A549 (cell line): ENCODE measurements around the gene CDC5L.
"Not testable (repeated sequence)": the region's sequence is repeated elsewhere in the genome, so short reads cannot be mapped to it uniquely, and the experiment has no call there.

Experiments used
- SMC3 ChIP-seq: fragments of >200 bp; sonication (Bioruptor Twin); formaldehyde crosslinking; IDR thresholded peaks from 3 replicates; pipeline ENCODE4 v1.6.1; 2018; ENCODE audit warnings: inconsistent platforms
- TF ChIP-seq, protein P1 (sequence below): fragments of >200 bp; sonication (Bioruptor Twin); formaldehyde crosslinking; IDR thresholded peaks from 3 replicates; pipeline ENCODE4 v1.5.1; 2016

- not testable (repeated sequence) for TF ChIP-seq SMC3
- TF ChIP-seq, protein P1, sequence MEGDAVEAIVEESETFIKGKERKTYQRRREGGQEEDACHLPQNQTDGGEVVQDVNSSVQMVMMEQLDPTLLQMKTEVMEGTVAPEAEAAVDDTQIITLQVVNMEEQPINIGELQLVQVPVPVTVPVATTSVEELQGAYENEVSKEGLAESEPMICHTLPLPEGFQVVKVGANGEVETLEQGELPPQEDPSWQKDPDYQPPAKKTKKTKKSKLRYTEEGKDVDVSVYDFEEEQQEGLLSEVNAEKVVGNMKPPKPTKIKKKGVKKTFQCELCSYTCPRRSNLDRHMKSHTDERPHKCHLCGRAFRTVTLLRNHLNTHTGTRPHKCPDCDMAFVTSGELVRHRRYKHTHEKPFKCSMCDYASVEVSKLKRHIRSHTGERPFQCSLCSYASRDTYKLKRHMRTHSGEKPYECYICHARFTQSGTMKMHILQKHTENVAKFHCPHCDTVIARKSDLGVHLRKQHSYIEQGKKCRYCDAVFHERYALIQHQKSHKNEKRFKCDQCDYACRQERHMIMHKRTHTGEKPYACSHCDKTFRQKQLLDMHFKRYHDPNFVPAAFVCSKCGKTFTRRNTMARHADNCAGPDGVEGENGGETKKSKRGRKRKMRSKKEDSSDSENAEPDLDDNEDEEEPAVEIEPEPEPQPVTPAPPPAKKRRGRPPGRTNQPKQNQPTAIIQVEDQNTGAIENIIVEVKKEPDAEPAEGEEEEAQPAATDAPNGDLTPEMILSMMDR = not testable (repeated sequence)
Observed at GRCh38 chr6:44449181-44449580, 61.7 kb downstream of the CDC5L start.
